ENCODE results near the gene POLR3H.

- TF ChIP-seq CTCF (IDR thresholded peaks at IDR 0.05) = no peak
- TF ChIP-seq EZH2 (IDR thresholded peaks at IDR 0.05; ENCODE audit: borderline replicate concordance, insufficient read depth, low read depth, low read length, poor library complexity, severe bottlenecking) = no peak
These were observed 63.0 kb downstream of the POLR3H start for GRCh38 chr22:41481131-41481830.

Measured in B cell (primary cell).